HG03064 (cell line): ENCODE results near the gene IKZF1.

ENCODE experiments used
- ATAC-seq: cut with Tn5 transposase; IDR thresholded peaks from one replicate; pipeline ENCODE4 v1.9.1; 2021; ENCODE audit warnings: low read depth; ENCODE audit not compliant: unreplicated experiment

Gene IKZF1

GRCh38 chr7:50367570-50367969 lies 63.1 kb downstream of the IKZF1 start:
- ATAC-seq, result no peak

GRCh38 chr7:50368366-50368765 lies 63.9 kb downstream of the IKZF1 start:
- ATAC-seq, result no peak

- no peak for ATAC-seq
Measured at GRCh38 chr7:50369143-50370026, 64.9 kb downstream of the IKZF1 start.

GRCh38 chr7:50370884-50371283 lies 66.4 kb downstream of the IKZF1 start:
- ATAC-seq, result no peak

- no peak for ATAC-seq
Measured at GRCh38 chr7:50371551-50372021, 67.1 kb downstream of the IKZF1 start.

GRCh38 chr7:50372923-50373322 lies 68.4 kb downstream of the IKZF1 start:
- no peak for ATAC-seq

- no peak for ATAC-seq
Measured at GRCh38 chr7:50376056-50376820, 71.7 kb downstream of the IKZF1 start.

- ATAC-seq, result no peak
Measured at GRCh38 chr7:50377356-50377755, 72.8 kb downstream of the IKZF1 start.

- ATAC-seq, result no peak
Measured at GRCh38 chr7:50379082-50379481, 74.6 kb downstream of the IKZF1 start.

GRCh38 chr7:50379539-50379938 lies 75.0 kb downstream of the IKZF1 start:
- ATAC-seq, result no peak

- ATAC-seq, result no peak
Measured at GRCh38 chr7:50382455-50382854, 77.9 kb downstream of the IKZF1 start.

GRCh38 chr7:50387351-50387750 lies 82.8 kb downstream of the IKZF1 start:
- no peak for ATAC-seq

GRCh38 chr7:50389961-50390360 lies 85.4 kb downstream of the IKZF1 start:
- ATAC-seq, result no peak

GRCh38 chr7:50391386-50391785 lies 86.9 kb downstream of the IKZF1 start:
- ATAC-seq, result no peak

- ATAC-seq, result no peak
Measured at GRCh38 chr7:50393076-50393475, 88.6 kb downstream of the IKZF1 start.

- ATAC-seq, result no peak
Measured at GRCh38 chr7:50393547-50394252, 89.2 kb downstream of the IKZF1 start.

GRCh38 chr7:50394315-50394714 lies 89.8 kb downstream of the IKZF1 start:
- ATAC-seq, result no peak

GRCh38 chr7:50396856-50397255 lies 92.3 kb downstream of the IKZF1 start:
- ATAC-seq, result no peak

- no peak for ATAC-seq
Measured at GRCh38 chr7:50397320-50397970, 92.9 kb downstream of the IKZF1 start.

- no peak for ATAC-seq
Measured at GRCh38 chr7:50397971-50398324, 93.4 kb downstream of the IKZF1 start.

GRCh38 chr7:50399206-50399605 lies 94.7 kb downstream of the IKZF1 start:
- ATAC-seq, result no peak
